Ishikawa (cell line): ENCODE data around the gene PPT2.

Source experiments
- CEBPB ChIP-seq: IDR thresholded peaks from 2 replicates; pipeline ENCODE4 v1.6.1; 2012
- CREB1 ChIP-seq: IDR thresholded peaks from 2 replicates; pipeline ENCODE4 v1.6.1; 2012; ENCODE audit warnings: low read depth
- EGR1 ChIP-seq: IDR thresholded peaks from 2 replicates; pipeline ENCODE4 v1.6.1; 2012
- EP300 ChIP-seq: IDR thresholded peaks from 2 replicates; pipeline ENCODE4 v1.6.1; 2012; ENCODE audit warnings: borderline replicate concordance
- FOXM1 ChIP-seq: IDR thresholded peaks from 2 replicates; pipeline ENCODE4 v1.6.1; 2012; ENCODE audit warnings: low read depth, borderline replicate concordance
- NFIC ChIP-seq: IDR thresholded peaks from 2 replicates; pipeline ENCODE4 v1.6.1; 2012
- RAD21 ChIP-seq: IDR thresholded peaks from 2 replicates; pipeline ENCODE4 v1.6.1; 2012; ENCODE audit warnings: low read depth
- TAF1 ChIP-seq: IDR thresholded peaks from 2 replicates; pipeline ENCODE4 v1.6.1; 2012; ENCODE audit warnings: low read depth, mild to moderate bottlenecking
- TCF12 ChIP-seq: IDR thresholded peaks from 2 replicates; pipeline ENCODE4 v1.6.1; 2012; ENCODE audit warnings: low read depth
- TEAD4 ChIP-seq: IDR thresholded peaks from 2 replicates; pipeline ENCODE4 v1.6.1; 2012
- YY1 ChIP-seq: IDR thresholded peaks from 2 replicates; pipeline ENCODE4 v1.6.1; 2012; ENCODE audit warnings: low read depth
- ZBTB7A ChIP-seq: IDR thresholded peaks from 2 replicates; pipeline ENCODE4 v1.6.1; 2012; ENCODE audit warnings: low read depth
- TF ChIP-seq, protein P1 (sequence below): IDR thresholded peaks from 2 replicates; pipeline ENCODE4 v1.6.1; 2012; ENCODE audit warnings: low read depth, mild to moderate bottlenecking
- TF ChIP-seq, protein P2 (sequence below): IDR thresholded peaks from 2 replicates; pipeline ENCODE4 v1.6.1; 2012
- TF ChIP-seq, protein P3 (sequence below): IDR thresholded peaks from 2 replicates; pipeline ENCODE4 v1.6.1; 2012

The PPT2 gene, protein sequence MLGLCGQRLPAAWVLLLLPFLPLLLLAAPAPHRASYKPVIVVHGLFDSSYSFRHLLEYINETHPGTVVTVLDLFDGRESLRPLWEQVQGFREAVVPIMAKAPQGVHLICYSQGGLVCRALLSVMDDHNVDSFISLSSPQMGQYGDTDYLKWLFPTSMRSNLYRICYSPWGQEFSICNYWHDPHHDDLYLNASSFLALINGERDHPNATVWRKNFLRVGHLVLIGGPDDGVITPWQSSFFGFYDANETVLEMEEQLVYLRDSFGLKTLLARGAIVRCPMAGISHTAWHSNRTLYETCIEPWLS

GRCh38 chr6:32153564-32154513 is at the start of gene PPT2:
Gene PPT2, plus strand, starts transcription at chr6:32154141. Its CDS starts 454 bp downstream, at chr6:32154595.
- TF ChIP-seq, protein P1, sequence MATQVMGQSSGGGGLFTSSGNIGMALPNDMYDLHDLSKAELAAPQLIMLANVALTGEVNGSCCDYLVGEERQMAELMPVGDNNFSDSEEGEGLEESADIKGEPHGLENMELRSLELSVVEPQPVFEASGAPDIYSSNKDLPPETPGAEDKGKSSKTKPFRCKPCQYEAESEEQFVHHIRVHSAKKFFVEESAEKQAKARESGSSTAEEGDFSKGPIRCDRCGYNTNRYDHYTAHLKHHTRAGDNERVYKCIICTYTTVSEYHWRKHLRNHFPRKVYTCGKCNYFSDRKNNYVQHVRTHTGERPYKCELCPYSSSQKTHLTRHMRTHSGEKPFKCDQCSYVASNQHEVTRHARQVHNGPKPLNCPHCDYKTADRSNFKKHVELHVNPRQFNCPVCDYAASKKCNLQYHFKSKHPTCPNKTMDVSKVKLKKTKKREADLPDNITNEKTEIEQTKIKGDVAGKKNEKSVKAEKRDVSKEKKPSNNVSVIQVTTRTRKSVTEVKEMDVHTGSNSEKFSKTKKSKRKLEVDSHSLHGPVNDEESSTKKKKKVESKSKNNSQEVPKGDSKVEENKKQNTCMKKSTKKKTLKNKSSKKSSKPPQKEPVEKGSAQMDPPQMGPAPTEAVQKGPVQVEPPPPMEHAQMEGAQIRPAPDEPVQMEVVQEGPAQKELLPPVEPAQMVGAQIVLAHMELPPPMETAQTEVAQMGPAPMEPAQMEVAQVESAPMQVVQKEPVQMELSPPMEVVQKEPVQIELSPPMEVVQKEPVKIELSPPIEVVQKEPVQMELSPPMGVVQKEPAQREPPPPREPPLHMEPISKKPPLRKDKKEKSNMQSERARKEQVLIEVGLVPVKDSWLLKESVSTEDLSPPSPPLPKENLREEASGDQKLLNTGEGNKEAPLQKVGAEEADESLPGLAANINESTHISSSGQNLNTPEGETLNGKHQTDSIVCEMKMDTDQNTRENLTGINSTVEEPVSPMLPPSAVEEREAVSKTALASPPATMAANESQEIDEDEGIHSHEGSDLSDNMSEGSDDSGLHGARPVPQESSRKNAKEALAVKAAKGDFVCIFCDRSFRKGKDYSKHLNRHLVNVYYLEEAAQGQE, result no peak
- no peak; the same call in 1 of the 2 replicates for TF ChIP-seq TEAD4
- TF ChIP-seq TAF1, result peak; percentile 51; the same call in 1 of the 2 replicates
- no peak for TF ChIP-seq CEBPB
- TF ChIP-seq EP300, result peak; percentile 59; the same call in 1 of the 2 replicates
- TF ChIP-seq RAD21, result no peak
- peak; percentile 86 for TF ChIP-seq CREB1
- TF ChIP-seq, protein P2, sequence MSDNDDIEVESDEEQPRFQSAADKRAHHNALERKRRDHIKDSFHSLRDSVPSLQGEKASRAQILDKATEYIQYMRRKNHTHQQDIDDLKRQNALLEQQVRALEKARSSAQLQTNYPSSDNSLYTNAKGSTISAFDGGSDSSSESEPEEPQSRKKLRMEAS, result peak; percentile 75
- TF ChIP-seq TCF12, result peak; percentile 45; the same call in 1 of the 2 replicates

GRCh38 chr6:32105433-32105832 is 48.5 kb upstream of the PPT2 start:
- TF ChIP-seq, protein P2, result no peak
- TF ChIP-seq RAD21 (no peak), ZBTB7A (no peak), CREB1 (no peak)
- TF ChIP-seq, protein P1, result peak; percentile 97

DNA sequence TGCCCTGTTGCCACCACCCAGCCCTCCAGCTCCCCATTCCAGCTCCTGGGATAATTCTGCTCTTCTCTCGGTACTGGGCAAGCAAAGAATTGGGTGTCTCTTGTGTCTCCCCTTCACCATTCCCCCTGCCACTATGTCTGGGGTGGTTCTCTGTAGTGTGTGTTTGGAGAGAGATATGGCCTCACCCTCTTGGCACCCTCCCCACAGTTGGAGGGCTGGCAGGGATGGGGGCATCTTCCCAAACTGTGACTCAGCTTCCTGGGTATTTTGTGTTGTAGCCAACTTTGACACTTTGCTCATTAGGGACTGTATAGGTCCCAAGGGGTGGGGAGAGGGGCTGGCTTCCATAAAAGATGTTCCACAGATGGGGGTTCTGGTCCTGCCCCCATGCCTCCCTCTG is 46.5 kb upstream of the PPT2 start:
- TF ChIP-seq EGR1, result no peak
- no peak for TF ChIP-seq TAF1
- TF ChIP-seq CEBPB, result no peak
- no peak for TF ChIP-seq EP300
- TF ChIP-seq RAD21, result no peak
- no peak for TF ChIP-seq YY1
- TF ChIP-seq ZBTB7A, result no peak
- no peak for TF ChIP-seq FOXM1
- TF ChIP-seq, protein P1, result no peak
- TF ChIP-seq NFIC, result no peak
- TF ChIP-seq TCF12, result no peak
- TF ChIP-seq TEAD4, result no peak

GRCh38 chr6:32108094-32108627 is 45.8 kb upstream of the PPT2 start:
- no peak for TF ChIP-seq EGR1
- no peak for TF ChIP-seq FOXM1
- TF ChIP-seq, protein P1, result no peak
- TF ChIP-seq, protein P3, sequence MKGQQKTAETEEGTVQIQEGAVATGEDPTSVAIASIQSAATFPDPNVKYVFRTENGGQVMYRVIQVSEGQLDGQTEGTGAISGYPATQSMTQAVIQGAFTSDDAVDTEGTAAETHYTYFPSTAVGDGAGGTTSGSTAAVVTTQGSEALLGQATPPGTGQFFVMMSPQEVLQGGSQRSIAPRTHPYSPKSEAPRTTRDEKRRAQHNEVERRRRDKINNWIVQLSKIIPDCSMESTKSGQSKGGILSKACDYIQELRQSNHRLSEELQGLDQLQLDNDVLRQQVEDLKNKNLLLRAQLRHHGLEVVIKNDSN, result peak; percentile 54; the same call in 1 of the 2 replicates
- no peak for TF ChIP-seq RAD21
- TF ChIP-seq, protein P2, result no peak
- no peak for TF ChIP-seq TCF12
- no peak for TF ChIP-seq ZBTB7A
- TF ChIP-seq TEAD4, result no peak
